K562 (cell line): Measurements from ENCODE around the gene NUP98. TPM values are rescaled to one million over a fixed set of nuclear protein-coding genes. Genes with fewer than 3 reads are reported as not detected.

Source experiments
- ADNP ChIP-seq: fragments of 200-800 bp; sonication (Bioruptor generic); IDR thresholded peaks from 2 replicates; pipeline ENCODE4 v1.6.1; 2016; ENCODE audit warnings: missing genetic modification characterization, missing compliant biosample characterization
- ARID1B ChIP-seq: fragments of 450-650 bp; IDR thresholded peaks from 2 replicates; pipeline ENCODE4 v1.6.1; 2016; ENCODE audit warnings: antibody characterized with exemption, mild to moderate bottlenecking, inconsistent platforms
- BCOR ChIP-seq: fragments of 450-650 bp; IDR thresholded peaks from 2 replicates; pipeline ENCODE4 v1.6.1; 2016
- CC2D1A ChIP-seq: fragments of 450-650 bp; IDR thresholded peaks from 2 replicates; pipeline ENCODE4 v1.6.1; 2017; ENCODE audit warnings: mild to moderate bottlenecking
- CHAMP1 ChIP-seq: fragments of 450-650 bp; IDR thresholded peaks from 2 replicates; pipeline ENCODE4 v1.6.1; 2016; ENCODE audit warnings: mild to moderate bottlenecking
- CHD4 ChIP-seq: fragments of 200-600 bp; sonication (generic); IDR thresholded peaks from 3 replicates; pipeline ENCODE4 v1.6.1; 2012; ENCODE audit warnings: low read depth, mild to moderate bottlenecking, mixed read lengths, low read length, inconsistent platforms; ENCODE audit not compliant: insufficient read depth, insufficient replicate concordance, poor library complexity, severe bottlenecking
- ELF1 ChIP-seq: fragments of 200-800 bp; sonication (Bioruptor generic); IDR thresholded peaks from 2 replicates; pipeline ENCODE4 v1.6.1; 2016; ENCODE audit warnings: missing genetic modification characterization, missing compliant biosample characterization
- HDAC1 ChIP-seq, 2 experiments: fragments of 450-650 bp; IDR thresholded peaks; 2 replicates each; pipeline ENCODE4 v1.6.1; 2016 to 2017; ENCODE audit warnings: inconsistent platforms in 1 of 2, mild to moderate bottlenecking in 1 of 2, moderate library complexity in 1 of 2
- HDAC2 ChIP-seq: fragments of 450-650 bp; IDR thresholded peaks from 2 replicates; pipeline ENCODE4 v1.6.1; 2016; ENCODE audit warnings: mild to moderate bottlenecking
- JUND ChIP-seq, 2 experiments: IDR thresholded peaks; 2 replicates in 1 of 2; 3 replicates in 1 of 2; pipeline ENCODE4 v1.6.1; 2011; ENCODE audit warnings: borderline replicate concordance in 2 of 2, low read depth in 2 of 2, low read length in 2 of 2, improper control_type of control experiment in 1 of 2, missing biosample characterization in 1 of 2, missing genetic modification characterization in 1 of 2, missing genetic modification reagents in 1 of 2
- L3MBTL2 ChIP-seq: fragments of 450-650 bp; IDR thresholded peaks from 2 replicates; pipeline ENCODE4 v1.6.1; 2016; ENCODE audit warnings: mild to moderate bottlenecking, moderate library complexity
- OTX1 ChIP-seq: fragments of 450-650 bp; formaldehyde crosslinking; IDR thresholded peaks from 2 replicates; pipeline ENCODE4 v1.4.0; 2022; ENCODE audit warnings: mild to moderate bottlenecking
- POLR3G ChIP-seq: IDR thresholded peaks from 2 replicates; pipeline ENCODE4 v1.6.1; 2011; ENCODE audit not compliant: insufficient read length, insufficient replicate concordance; ENCODE audit errors: extremely low read depth
- RCOR1 ChIP-seq, 2 experiments: IDR thresholded peaks; 2 replicates each; pipeline ENCODE4 v1.6.1; 2012; ENCODE audit warnings: low read depth in 2 of 2, low read length in 2 of 2, borderline replicate concordance in 1 of 2, improper control_type of control experiment in 1 of 2
- RUNX1 ChIP-seq: sonication (generic); IDR thresholded peaks from 2 replicates; pipeline ENCODE4 v1.6.1; 2016; ENCODE audit warnings: antibody characterized with exemption, low read depth
- SMAD4 ChIP-seq: fragments of 250-450 bp; sonication (Bioruptor Pico); conservative IDR thresholded peaks from 2 replicates; pipeline ENCODE4 v1.8.0; 2021; ENCODE audit warnings: inconsistent platforms, mild to moderate bottlenecking, moderate library complexity
- SP1 ChIP-seq: sonication (generic); formaldehyde crosslinking; IDR thresholded peaks from 2 replicates; pipeline ENCODE4 v1.8.1; 2022; ENCODE audit warnings: mild to moderate bottlenecking, missing genetic modification reagents
- TBP ChIP-seq: optimal IDR thresholded peaks from 2 replicates; pipeline ENCODE3; 2011; ENCODE audit warnings: low read depth, low read length, improper control_type of control experiment
- TOE1 ChIP-seq, 2 experiments: fragments of 450-650 bp in 1 of 2; sonication (generic) in 1 of 2; formaldehyde crosslinking in 1 of 2; IDR thresholded peaks; 2 replicates each; pipeline versions ENCODE4 v1.7.1 to v1.8.0; 2016 to 2022; ENCODE audit warnings: borderline replicate concordance in 2 of 2, mild to moderate bottlenecking in 2 of 2, antibody characterized with exemption in 1 of 2, inconsistent platforms in 1 of 2, low read depth in 1 of 2, missing genetic modification reagents in 1 of 2, moderate library complexity in 1 of 2
- ZBTB33 ChIP-seq: sonication (generic); formaldehyde crosslinking; IDR thresholded peaks from 2 replicates; pipeline ENCODE4 v1.8.1; 2023; ENCODE audit warnings: mild to moderate bottlenecking, missing genetic modification reagents
- ZFP36 ChIP-seq: fragments of 150-350 bp; IDR thresholded peaks from 2 replicates; pipeline ENCODE4 v1.6.1; 2018; ENCODE audit warnings: low read length, low read depth; ENCODE audit not compliant: partially characterized antibody
- ZNF57 ChIP-seq: fragments of 450-650 bp; formaldehyde crosslinking; IDR thresholded peaks from 2 replicates; pipeline ENCODE4 v1.4.0; 2020; ENCODE audit warnings: mild to moderate bottlenecking, moderate library complexity
- polyA plus RNA-seq, 8 experiments: library from polyadenylated mRNA; depleted of rRNA in 4 of 8; stranded (reverse) in 5 of 8; unstranded in 3 of 8; fragments of >200 nt; fragmentation: Nextera tagmentation in 2 of 8; fragmentation: Illumina TruSeq in 1 of 8; extraction: Ambion mirVana in 2 of 8; extraction: Trizol in 1 of 8; gene quantifications; 2 replicates each; pipeline versions ENCODE4 v1.2.1 to v1.2.3, GENCODE V29; 2011 to 2014; ENCODE audit warnings: inconsistent platforms in 1 of 8, missing spikeins in 1 of 8
- total RNA-seq, 7 experiments: library from RNA; depleted of rRNA in 6 of 7; stranded (reverse); fragments of >200 nt in 6 of 7; fragmentation: Illumina TruSeq in 2 of 7; extraction: Trizol in 2 of 7; gene quantifications; 2 replicates each; pipeline versions ENCODE4 v1.2.1 to v1.2.3, GENCODE V29; 2011 to 2021; ENCODE audit warnings: low replicate concordance in 1 of 7

Gene NUP98
- total and polyA plus RNA-seq, 9 of the 15 experiments (the other 6 are each of a cell fraction or from before 2014, with no cell fraction given) = 45.1 to 196 (median 130) TPM

- TF ChIP-seq OTX1 (CRISPR knock-in tag) (no peak), POLR3G (no peak), SP1 (CRISPR knock-in tag) (peak; percentile 65; the same call in 1 of the 2 replicates), TOE1 (IDR thresholded peaks at IDR 0.05; ENCODE audit: borderline replicate concordance) (no peak), TOE1 (CRISPR knock-in tag; IDR thresholded peaks at IDR 0.05; ENCODE audit: borderline replicate concordance, low read depth) (peak; percentile 62; the same call in 1 of the 2 replicates), ZFP36 (peak; percentile 17), BCOR (peak; percentile 84), ZNF57 (CRISPR knock-in tag) (no peak), HDAC2 (peak; percentile 68; the same call in 1 of the 2 replicates), TBP (peak; percentile 2), HDAC1 (IDR thresholded peaks at IDR 0.05) (0 out of 4 replicates have a peak, but pooled peaks of 1 of the 2 experiments have one; percentile 9), RUNX1 (no peak), L3MBTL2 (0 out of 2 replicates have a peak, but pooled peaks have one; percentile 20), RCOR1 (IDR thresholded peaks at IDR 0.05; ENCODE audit: borderline replicate concordance in 1 of 2, low read depth in 2 of 2, low read length in 2 of 2) (peak in 1 of 2 experiments; percentile 40; a peak in 2 of 4 replicates), CC2D1A (peak; percentile 40; the same call in 1 of the 2 replicates), CHAMP1 (0 out of 2 replicates have a peak, but pooled peaks have one; percentile 21), ELF1 (tag) (no peak), CHD4 (peak; percentile 23), ZBTB33 (0 out of 2 replicates have a peak, but pooled peaks have one; percentile 40), ADNP (tag) (0 out of 2 replicates have a peak, but pooled peaks have one; percentile 47), JUND (IDR thresholded peaks at IDR 0.05; ENCODE audit: borderline replicate concordance, low read depth, low read length) (0 out of 2 replicates have a peak, but pooled peaks have one; percentile 10), JUND (tag; IDR thresholded peaks at IDR 0.05; ENCODE audit: borderline replicate concordance, low read depth, low read length) (peak; percentile 19; the same call in 1 of the 3 replicates), SMAD4 (no peak), ARID1B (0 out of 2 replicates have a peak, but pooled peaks have one; percentile 14)
Measured at GRCh38 chr11:3808861-3809623, 11.7 kb upstream of the NUP98 start (continued).
